22Rv1 (cell line): ENCODE data around the gene PRRX1.

Source experiments
- H3K27ac ChIP-seq: fragments of 450-650 bp; 2 replicates; pipeline ENCODE4 v1.5.1; 2017
- ZFX ChIP-seq: fragments of 450-650 bp; IDR thresholded peaks from 2 replicates; pipeline ENCODE4 v1.6.1; 2017; ENCODE audit warnings: antibody characterized with exemption, borderline replicate concordance
- TF ChIP-seq, protein P1 (sequence below): fragments of 450-650 bp; IDR thresholded peaks from 2 replicates; pipeline ENCODE4 v1.5.1; 2017; ENCODE audit warnings: mild to moderate bottlenecking

Gene PRRX1

DNA sequence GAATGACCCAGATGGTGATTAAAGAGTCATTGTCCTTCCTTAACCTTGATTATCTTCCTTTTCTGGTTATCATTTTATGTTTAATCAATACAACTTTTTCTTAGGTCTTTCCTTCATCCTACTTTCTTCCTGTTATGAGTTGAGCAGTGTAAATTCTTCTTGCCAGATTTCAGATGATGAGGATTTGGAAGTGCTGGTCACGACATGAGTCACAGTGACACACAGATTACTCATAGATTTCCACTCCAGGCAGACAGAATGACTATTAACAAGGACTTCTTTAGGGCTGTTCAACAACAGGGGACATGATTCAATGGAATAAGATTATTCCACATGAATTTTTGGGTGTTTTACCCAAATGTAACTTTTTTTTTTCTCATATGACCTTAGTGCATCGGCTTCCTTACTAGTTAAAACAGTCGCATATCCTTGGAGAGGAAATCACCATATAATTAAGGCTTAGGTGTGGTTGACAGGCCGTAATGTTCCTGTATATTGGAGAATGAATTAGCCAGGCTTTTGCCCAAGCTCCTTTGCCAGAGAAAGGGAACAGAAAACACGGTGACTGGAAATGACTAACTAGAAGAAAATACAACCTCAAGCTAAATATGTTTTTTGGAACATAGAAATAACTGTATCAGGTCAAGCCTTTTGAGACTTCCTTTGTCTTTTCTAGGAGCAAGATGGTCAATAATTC, 44.2 kb downstream of the PRRX1 start:
- no peak overlapping the region for H3K27ac ChIP-seq
- TF ChIP-seq, protein P1, sequence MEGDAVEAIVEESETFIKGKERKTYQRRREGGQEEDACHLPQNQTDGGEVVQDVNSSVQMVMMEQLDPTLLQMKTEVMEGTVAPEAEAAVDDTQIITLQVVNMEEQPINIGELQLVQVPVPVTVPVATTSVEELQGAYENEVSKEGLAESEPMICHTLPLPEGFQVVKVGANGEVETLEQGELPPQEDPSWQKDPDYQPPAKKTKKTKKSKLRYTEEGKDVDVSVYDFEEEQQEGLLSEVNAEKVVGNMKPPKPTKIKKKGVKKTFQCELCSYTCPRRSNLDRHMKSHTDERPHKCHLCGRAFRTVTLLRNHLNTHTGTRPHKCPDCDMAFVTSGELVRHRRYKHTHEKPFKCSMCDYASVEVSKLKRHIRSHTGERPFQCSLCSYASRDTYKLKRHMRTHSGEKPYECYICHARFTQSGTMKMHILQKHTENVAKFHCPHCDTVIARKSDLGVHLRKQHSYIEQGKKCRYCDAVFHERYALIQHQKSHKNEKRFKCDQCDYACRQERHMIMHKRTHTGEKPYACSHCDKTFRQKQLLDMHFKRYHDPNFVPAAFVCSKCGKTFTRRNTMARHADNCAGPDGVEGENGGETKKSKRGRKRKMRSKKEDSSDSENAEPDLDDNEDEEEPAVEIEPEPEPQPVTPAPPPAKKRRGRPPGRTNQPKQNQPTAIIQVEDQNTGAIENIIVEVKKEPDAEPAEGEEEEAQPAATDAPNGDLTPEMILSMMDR = no peak
- no peak for TF ChIP-seq ZFX

DNA sequence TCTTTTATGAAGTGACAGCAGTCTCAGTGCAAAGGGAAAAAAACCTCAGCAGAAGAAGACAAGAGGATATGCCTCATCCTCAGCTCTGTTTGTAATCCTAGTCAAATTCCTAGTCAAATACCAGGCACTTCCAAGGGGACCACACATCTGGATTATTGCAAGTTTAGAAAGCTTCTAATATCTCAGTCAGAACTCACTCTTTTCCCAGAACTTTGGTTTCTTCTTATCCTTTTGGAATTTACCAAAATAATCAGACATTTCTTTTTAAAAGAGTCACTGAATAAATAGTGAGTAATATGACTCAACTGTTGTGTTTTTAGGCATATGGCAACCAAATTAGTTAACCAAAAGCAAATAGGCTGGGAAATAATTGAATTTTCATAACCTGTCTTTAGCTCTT, 47.8 kb downstream of the PRRX1 start:
- no peak for TF ChIP-seq ZFX
- TF ChIP-seq, protein P1 = no peak

DNA sequence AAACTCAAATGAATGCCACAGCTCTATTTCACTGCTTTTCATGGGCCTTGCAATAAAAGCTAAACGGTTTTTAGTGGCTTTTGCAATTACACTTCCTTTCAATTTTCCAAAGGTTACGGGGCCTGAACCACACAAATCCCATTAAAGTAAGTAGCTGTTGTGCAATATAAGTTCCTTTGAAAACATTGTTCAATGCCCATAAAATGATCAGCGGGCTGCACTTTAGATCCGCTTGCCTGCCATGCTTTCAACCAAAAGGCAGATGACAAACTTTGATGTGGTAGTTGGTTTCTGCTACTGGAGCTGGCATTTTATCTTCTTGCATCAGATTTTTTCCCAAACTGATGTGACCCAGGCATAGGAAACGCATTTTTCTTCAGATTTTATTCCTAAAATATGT, 50.2 kb downstream of the PRRX1 start:
- TF ChIP-seq, protein P1 = no peak
- no peak for TF ChIP-seq ZFX

More for the DNA sequence above, 47.8 kb downstream of the PRRX1 start:
- no peak overlapping the region for H3K27ac ChIP-seq

DNA sequence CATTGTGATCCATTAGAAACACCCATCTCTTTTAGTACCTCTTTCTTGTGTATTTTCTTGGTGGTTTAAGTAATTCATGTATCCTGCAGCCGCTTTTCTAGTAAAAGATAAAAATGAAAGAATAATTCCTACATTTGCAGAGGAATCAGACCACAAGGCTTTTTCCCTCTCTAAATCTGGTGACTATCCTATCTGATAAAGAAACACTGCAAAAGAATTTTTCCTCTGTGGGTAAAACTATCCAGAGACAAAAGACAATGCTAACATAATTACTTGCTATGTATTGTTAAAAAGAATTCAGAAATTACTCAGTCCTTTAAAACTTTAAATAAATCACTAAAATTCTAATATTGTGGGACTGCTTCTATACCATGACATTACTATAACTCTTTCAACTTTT, 51.0 kb downstream of the PRRX1 start:
- no peak overlapping the region for H3K27ac ChIP-seq
- TF ChIP-seq, protein P1 = no peak
- no peak for TF ChIP-seq ZFX

More for the DNA sequence above, 50.2 kb downstream of the PRRX1 start:
- H3K27ac ChIP-seq = no peak overlapping the region

DNA sequence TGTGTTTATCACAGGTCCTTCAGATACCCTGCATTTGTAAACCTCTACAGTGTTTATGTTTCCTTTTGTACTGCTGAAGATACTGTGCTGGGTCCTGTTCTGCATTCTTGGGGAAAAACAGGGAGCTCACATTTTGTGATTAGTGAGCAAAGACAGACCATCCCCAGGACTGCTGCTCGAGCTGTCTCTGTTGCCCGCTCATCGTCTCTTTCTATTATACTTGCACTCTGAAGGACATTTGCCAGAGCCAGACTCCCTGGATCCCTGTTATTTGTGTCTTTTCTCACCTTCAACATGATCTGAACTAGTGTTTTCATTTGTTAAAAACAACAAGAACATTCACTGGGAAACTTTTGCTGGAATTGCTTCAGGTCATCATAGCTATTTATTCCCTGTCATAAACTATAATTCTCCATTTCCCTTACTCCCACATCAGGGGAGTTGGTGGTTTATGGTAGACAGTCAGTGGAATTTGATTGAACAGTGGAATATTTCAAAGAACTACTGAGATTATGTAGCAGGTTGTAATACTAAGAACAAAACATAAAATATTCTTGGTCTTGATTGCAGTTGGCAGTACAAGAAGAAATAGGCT, 53.0 kb downstream of the PRRX1 start:
- TF ChIP-seq ZFX = no peak
- TF ChIP-seq, protein P1 = no peak
- H3K27ac ChIP-seq = no peak overlapping the region

DNA sequence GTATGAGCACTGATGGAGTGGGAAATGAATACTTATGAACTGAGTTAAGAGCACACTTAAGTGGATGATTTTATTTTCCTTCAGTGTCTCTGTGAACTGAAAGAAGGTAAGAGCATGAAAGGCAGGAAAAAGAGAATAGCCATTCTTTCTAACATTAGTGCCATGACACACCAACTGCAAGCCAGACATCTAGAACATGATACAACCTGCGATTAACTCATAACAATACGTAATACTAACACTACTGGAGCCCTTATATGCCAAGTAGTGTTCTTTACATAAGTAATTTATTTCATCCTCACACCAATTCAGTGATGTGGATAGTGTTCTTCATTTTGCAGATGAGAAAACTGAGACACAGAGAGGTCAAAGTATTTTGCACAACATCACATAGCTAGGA, 56.7 kb downstream of the PRRX1 start:
- no peak overlapping the region for H3K27ac ChIP-seq
- TF ChIP-seq, protein P1 = no peak
- TF ChIP-seq ZFX = no peak

DNA sequence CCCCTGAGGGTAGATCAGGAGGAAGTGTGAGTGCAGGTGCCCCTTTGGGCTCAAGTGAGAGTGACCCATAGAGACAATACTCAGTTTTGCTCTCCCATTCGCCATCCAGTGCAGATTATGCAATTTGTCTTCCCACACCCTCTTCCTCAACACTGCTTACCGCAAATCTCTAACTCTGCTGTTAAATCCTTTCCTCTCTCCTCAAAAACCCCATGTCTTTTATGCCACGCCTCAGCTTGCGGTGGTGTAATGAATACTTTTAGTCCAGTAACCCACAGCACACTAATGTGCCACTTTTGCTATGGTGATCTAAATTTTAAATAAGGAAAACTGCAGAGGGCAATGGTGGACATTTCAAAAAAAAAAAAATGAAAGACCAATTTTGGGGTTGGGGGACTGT, 57.7 kb downstream of the PRRX1 start:
- no peak overlapping the region for H3K27ac ChIP-seq
- TF ChIP-seq, protein P1 = no peak
- no peak for TF ChIP-seq ZFX
